ENCODE measurements around the gene BPIFB2.

The BPIFB2 gene

DNA sequence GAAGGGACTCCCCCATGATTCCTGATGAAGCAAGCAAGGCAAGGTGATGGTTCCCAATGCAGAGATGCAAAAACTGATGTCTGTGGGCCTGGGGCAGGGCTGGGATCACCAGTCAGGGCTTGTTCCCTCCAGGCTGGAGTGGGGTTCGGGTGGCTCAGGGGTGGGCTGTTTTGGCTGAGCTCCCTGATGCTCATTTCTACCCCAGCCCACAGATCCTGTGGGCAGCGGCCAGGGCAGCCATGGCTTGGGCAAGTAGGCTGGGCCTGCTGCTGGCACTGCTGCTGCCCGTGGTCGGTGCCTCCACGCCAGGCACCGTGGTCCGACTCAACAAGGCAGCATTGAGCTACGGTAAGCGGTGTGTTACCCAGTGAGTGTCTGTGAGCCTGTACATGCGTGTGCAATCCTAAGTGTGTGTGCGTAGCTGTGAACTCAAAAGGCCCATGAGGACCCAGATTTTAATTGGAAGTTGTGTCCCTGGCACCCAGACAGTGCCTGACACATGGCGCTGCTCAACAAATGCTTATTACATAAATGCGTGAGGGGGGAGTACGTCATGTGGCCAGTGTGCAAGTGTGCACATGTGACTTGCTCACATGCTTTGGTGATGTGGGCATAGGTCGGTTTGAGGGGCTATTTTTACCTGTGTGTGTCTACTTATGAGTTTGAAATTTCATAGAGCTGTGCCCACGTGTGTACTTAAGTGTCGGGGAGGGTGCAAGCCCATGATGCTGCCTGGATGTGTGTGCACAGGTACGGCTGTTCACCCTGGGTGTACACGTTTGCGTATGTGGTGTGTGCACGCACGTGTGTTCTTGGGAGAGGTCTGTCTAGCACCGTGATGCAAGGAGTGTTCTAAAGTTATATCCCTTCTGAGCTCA, 1.1 kb downstream of the BPIFB2 start:
- no peak for DNase-seq

DNA sequence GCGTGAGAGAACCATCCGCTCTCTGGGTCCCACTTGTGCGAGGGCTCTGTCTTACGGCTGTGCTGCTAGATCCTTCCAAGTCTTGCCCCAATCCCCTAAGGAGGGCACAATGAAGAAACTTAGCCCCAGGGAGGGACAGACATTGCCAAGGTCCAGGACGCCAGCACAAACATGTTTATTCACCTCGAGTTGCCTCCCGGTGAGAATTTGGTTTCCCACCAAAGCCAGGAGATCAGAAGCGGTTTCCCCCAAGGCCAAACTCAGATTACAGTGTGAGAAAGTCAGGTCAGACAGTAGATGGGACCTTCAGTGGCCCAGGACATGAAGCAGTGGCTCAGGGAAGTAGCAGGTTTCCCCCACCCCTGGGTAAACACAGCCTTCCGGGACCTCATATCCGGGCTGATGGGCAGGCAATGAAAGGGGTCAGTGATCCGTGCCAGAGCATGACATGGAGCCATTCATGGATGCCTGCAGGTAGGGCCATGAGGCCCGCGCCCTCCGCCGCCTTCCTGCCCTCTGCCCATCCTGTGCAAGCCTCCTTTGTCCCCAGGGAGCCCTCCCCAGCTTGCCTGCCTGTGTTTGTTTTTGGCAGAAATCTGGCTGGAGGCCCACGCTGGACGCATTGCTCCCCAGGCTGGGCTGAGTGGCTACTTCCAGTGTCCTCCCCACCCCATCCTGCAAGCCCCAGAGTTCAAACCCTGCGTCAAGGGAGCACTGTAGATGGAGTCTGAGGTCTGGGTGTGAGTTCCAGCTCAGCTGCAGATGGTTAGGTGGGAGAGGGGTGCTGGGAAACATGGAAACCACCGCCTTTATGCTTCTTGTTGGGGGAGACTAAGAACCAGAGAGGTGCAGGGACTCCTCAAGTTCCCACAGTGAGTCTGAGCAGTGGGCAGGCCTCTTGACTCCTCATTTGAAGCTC, 2.0 kb downstream of the BPIFB2 start:
- DNase-seq, result no peak

GRCh38 chr20:33010133-33010504, 2.6 kb downstream of the BPIFB2 start:
- no peak for DNase-seq

- DNase-seq, result no peak
Observed at GRCh38 chr20:33010674-33011449, 3.4 kb downstream of the BPIFB2 start.

GRCh38 chr20:33012327-33013189, 5.1 kb downstream of the BPIFB2 start:
- DNase-seq, result no peak

DNA sequence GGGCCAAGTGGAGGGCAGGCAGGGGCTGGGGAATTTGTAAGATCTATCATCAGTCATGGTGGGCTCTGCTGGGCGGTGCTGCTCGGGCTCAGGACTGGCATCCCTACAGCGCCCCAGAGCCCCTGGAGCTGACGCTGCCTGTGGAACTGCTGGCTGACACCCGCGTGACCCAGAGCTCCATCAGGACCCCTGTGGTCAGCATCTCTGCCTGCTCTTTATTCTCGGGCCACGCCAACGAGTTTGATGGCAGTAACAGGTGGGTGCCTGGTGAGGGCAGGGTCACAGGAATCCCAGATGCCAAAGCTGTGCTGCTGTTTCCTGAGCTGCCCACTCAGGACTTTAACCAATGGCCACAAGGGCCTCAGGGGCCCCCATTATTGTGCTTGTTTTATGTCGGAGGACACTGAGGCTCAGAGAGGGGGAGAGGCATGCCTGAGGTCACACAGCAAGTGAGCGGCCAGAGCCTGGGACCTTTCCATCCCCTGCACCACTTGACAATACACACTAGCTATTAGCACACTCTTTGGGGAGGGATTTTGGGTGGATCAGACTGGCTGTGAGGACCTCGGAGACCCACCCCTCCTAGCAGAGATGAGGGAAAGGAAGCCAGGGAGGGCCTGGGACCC, 6.3 kb downstream of the BPIFB2 start:
- no peak for DNase-seq

DNA sequence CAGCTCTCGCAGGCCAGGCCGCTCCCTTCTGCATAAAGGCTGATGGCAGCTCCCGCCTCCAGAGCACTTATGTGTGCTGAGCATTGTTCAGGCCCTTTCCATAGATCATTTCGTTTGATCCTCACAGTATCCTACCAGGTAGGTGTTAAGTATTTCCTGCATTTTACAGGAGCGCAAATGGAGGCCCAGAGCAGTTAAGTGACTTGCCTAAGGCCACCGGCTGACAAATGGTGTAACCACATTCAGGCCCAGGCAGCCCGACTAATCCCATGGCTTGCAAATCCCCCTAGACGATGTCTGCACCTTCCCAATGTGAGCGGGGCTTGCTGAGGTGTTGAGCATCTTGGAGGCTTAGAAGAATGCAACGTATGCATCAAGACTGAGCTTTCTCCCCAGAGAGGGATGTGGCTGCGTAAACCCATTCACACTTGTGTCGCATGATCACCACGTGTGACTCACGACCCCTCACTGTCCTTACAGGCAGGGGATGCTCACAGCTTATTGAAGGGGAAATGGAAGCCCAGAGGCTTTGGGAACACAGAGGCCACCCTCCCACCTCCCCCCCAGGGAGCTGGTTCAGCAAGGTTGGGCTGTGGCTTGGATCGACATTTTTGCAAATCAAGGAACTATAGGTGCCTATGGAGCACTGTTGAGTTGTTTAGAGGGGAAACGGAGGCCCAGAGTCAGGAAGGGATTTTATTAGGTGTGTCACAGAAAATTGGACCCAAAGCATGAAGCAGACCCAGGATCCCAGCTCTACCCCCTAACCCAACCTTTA, 7.0 kb downstream of the BPIFB2 start:
- DNase-seq, result no peak

DNA sequence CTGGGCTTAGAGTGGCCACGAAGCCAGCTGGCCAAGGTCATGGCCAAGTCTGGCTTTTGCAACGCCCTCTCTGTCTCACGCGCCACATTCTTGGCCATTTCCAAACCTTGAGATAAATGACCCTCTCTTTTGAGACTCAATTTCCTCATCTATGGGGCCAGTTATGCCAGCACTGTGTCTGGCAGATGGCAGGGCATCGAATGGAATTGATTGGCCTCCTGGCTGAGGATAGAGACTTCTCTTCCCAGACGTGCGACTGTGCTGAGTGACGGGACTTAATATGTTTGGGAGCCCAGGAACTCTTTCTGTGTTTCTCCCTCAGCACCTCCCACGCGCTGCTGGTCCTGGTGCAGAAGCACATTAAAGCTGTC, 7.6 kb downstream of the BPIFB2 start:
- DNase-seq, result no peak

DNA sequence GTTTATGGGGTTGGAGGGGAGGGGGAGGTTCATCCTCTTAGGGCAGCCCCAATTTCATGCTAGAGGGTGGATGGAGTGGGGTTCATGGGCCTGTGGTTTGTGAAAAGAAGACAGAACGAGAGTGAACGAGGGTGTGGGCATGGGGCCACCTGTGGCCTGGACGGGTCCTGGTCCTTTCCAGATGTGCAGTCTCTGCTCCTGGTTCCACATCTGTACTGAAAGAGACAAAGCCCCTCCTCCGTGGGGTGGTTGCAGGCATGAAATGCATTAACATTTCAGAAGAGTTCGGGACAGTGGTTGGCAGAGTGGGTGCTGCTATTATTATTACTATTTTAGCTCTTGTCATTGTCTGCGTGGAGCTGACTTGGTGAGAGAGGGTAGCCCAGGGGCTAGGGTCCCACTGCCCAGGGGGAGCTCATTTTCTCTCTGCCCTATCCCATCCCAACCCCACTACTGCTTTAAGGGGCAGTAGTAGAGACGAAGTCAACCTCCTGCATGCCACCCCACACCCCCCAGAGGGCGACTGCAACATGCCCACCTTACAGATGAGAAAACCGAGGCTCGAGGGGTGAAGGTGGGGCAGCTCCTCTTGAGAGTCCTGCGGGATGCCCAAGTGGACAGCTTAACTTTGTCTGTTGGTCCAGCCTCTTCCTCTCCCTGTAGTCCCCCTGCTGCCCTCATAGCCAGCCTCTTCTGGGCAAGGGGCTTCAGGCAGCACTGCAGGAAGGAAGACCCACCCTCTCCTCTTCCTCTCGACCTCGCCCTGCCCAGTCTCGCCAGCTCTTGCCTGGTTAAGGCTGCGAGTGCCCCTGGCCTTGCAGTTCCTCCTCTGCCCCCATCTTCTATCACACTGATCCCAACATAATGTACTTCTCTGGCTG, 8.4 kb downstream of the BPIFB2 start:
- no peak for DNase-seq

DNA sequence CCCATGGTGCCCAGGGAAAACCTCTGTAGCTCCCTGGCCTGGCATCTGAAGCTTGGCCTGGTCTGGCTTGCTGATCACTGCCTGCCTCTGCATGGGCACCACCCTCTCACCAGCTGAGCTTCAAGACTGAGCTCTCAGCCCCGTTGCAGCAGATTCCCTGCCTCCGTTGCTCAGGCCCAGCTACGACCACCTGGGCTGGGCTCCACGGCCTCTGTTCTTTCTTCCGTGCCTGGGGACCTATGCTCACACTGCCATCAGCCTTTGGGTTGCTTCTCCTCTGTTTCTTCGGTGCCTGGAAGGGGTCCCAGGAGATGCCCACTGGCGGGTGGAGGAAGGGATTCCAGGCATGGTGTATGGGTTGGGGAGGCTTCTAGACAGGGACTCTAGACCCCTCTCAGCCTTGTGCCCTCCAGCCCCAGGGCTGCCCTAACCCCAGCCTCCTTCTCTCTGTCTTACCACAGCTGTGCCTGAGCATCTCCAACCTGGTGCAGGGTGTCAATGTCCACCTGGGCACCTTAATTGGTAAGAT, 9.1 kb downstream of the BPIFB2 start:
- DNase-seq, result no peak

GRCh38 chr20:33017542-33017941, 10.0 kb downstream of the BPIFB2 start:
- DNase-seq, result no peak

- no peak for DNase-seq
Observed at GRCh38 chr20:33018169-33018931, 10.8 kb downstream of the BPIFB2 start.

- DNase-seq, result no peak
Observed at GRCh38 chr20:33019465-33020277, 12.2 kb downstream of the BPIFB2 start.

DNA sequence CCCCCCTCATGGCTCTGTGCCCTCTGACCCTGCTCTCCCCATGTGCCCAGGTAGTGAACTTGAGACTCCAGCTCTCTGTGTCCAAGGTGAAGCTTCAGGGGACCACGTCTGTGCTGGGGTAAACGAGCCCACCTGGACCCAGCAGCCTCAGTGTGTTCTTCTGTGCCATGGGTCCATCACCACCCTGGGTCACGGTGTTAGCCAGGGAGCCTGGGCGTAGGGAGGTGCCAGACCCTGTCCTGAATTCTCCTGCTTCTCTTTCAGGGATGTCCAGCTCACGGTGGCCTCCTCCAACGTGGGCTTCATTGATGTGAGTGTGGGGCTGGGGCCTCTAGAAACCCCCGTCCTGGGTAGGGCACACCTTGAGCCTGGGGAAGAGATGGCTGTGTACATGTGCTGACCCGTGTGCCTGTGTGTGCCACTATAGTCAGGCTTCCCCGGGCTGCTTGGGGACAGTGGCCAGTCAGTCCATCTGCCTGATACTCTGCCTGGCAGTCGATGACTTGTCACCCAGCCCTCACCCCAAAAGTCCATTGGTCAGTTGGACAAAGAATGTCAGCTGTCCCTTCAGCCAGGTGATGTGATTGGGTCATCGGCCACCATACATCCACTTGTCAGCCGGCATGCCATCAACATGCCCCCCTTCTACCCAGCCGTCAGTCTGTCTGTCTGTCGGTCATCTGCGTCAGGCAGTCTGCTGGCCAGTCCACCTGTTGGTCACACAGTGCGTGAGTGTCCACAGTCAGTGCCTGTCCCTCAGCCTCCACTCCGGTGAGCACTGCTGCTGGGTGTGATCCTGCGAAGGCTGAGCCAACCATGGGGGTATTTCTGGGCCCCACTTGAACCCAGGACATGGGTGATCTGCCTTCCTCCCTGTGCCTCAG, 13.0 kb downstream of the BPIFB2 start:
- no peak for DNase-seq

DNA sequence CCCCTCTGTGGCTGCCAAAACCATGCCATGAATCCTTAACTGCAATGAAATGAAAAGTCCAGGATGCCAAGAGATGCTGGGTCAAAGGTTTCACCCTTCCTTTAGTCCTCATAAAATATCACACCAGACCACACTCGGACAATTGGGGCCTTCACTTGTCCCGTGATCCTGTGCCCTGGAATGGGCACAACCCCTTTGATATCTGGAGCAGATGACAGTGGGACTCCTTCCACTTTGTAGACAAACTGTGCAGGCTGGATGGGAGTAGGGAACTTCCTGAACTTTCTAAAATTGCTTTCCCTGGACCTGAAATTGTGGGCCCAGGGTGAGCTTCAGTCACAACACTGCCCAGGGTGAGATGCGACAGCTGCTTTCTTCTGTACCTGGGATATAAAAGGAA, 14.4 kb downstream of the BPIFB2 start:
- no peak for DNase-seq

GRCh38 chr20:33022289-33022688, 14.8 kb downstream of the BPIFB2 start:
- DNase-seq, result no peak
